ENCODE measurements around the gene ADAMTS2.

Gene ADAMTS2

GRCh38 chr5:179137016-179137642 lies 208.1 kb downstream of the ADAMTS2 start:
- Mint-ChIP-seq H3K36me3 (ENCODE audit: low read depth) (peaks cover 10% of the 10 kb centered on the region), H3K4me3 (no peak overlapping the region), H3K4me1 (peaks cover 4% of the 10 kb centered on the region), H3K9me3 (peaks cover 24% of the 10 kb centered on the region), H3K27ac (no peak overlapping the region), H3K27me3 (ENCODE audit: low read depth, poor library complexity) (peaks cover 5% of the 10 kb centered on the region)
- no peak for TF ChIP-seq CTCF (IDR thresholded peaks at IDR 0.05)
- DNase-seq, result no peak

- H3K4me3 Mint-ChIP-seq, result no peak overlapping the region
- no peak for TF ChIP-seq CTCF (IDR thresholded peaks at IDR 0.05)
- peaks cover 5% of the 10 kb centered on the region for H3K27me3 Mint-ChIP-seq (ENCODE audit: low read depth, poor library complexity)
- no peak overlapping the region for H3K27ac Mint-ChIP-seq
- H3K9me3 Mint-ChIP-seq, result peaks cover 32% of the 10 kb centered on the region
- peaks cover 10% of the 10 kb centered on the region for H3K36me3 Mint-ChIP-seq (ENCODE audit: low read depth)
- H3K4me1 Mint-ChIP-seq, result no peaks in the 10 kb centered on the region
- DNase-seq, result no peak
Measured at GRCh38 chr5:179135441-179136215, 209.6 kb downstream of the ADAMTS2 start.

GRCh38 chr5:179135006-179135405 lies 210.3 kb downstream of the ADAMTS2 start:
- Mint-ChIP-seq H3K36me3 (ENCODE audit: low read depth) (peaks cover 10% of the 10 kb centered on the region), H3K27ac (no peak overlapping the region), H3K9me3 (peaks cover 35% of the 10 kb centered on the region), H3K4me3 (no peak overlapping the region), H3K27me3 (ENCODE audit: low read depth, poor library complexity) (peaks cover under 1% of the 10 kb centered on the region), H3K4me1 (no peaks in the 10 kb centered on the region)
- TF ChIP-seq CTCF (IDR thresholded peaks at IDR 0.05), result no peak
- DNase-seq, result no peak

- H3K4me3 Mint-ChIP-seq, result no peak overlapping the region
Measured at GRCh38 chr5:179134511-179134910, 210.8 kb downstream of the ADAMTS2 start.

GRCh38 chr5:179132586-179133355 lies 212.5 kb downstream of the ADAMTS2 start:
- DNase-seq, result no peak
- H3K9me3 Mint-ChIP-seq, result peaks cover 51% of the 10 kb centered on the region
- H3K4me1 Mint-ChIP-seq, result no peaks in the 10 kb centered on the region
- TF ChIP-seq CTCF (IDR thresholded peaks at IDR 0.05), result no peak
- H3K36me3 Mint-ChIP-seq (ENCODE audit: low read depth), result peaks cover 27% of the 10 kb centered on the region
- no peak overlapping the region for H3K4me3 Mint-ChIP-seq
- H3K27me3 Mint-ChIP-seq (ENCODE audit: low read depth, poor library complexity), result peaks cover 5% of the 10 kb centered on the region
- peak overlapping the region; percentile 27 for H3K27ac Mint-ChIP-seq

More at GRCh38 chr5:179134511-179134910, 210.8 kb downstream of the ADAMTS2 start:
- TF ChIP-seq CTCF (IDR thresholded peaks at IDR 0.05), result no peak
- Mint-ChIP-seq H3K36me3 (ENCODE audit: low read depth) (peaks cover 15% of the 10 kb centered on the region), H3K27ac (no peak overlapping the region), H3K9me3 (peaks cover 38% of the 10 kb centered on the region), H3K27me3 (ENCODE audit: low read depth, poor library complexity) (no peaks in the 10 kb centered on the region), H3K4me1 (no peaks in the 10 kb centered on the region)
- DNase-seq, result no peak
